ENCODE data around the gene LAPTM5.

Gene LAPTM5

GRCh38 chr1:30710407-30710806 lies 47.2 kb downstream of the LAPTM5 start:
- DNase-seq = no peak

- DNase-seq = no peak
Observed at GRCh38 chr1:30708361-30708728, 49.2 kb downstream of the LAPTM5 start.

- no peak for DNase-seq
Observed at GRCh38 chr1:30707412-30708360, 49.9 kb downstream of the LAPTM5 start.

- no peak for DNase-seq
Observed at GRCh38 chr1:30706528-30706927, 51.0 kb downstream of the LAPTM5 start.

- DNase-seq = no peak
Observed at GRCh38 chr1:30705698-30706097, 51.9 kb downstream of the LAPTM5 start.

GRCh38 chr1:30704765-30705509 lies 52.6 kb downstream of the LAPTM5 start:
- no peak for DNase-seq

- DNase-seq = no peak
Observed at GRCh38 chr1:30704271-30704670, 53.3 kb downstream of the LAPTM5 start.

GRCh38 chr1:30702823-30703222 lies 54.8 kb downstream of the LAPTM5 start:
- DNase-seq = no peak

- no peak for DNase-seq
Observed at GRCh38 chr1:30701258-30701633, 56.3 kb downstream of the LAPTM5 start.

GRCh38 chr1:30700528-30701257 lies 56.9 kb downstream of the LAPTM5 start:
- DNase-seq = no peak

- no peak for DNase-seq
Observed at GRCh38 chr1:30699762-30700161, 57.8 kb downstream of the LAPTM5 start.

GRCh38 chr1:30698401-30698981 lies 59.1 kb downstream of the LAPTM5 start:
- no peak for DNase-seq

- DNase-seq = no peak
Observed at GRCh38 chr1:30697571-30698376, 59.8 kb downstream of the LAPTM5 start.

- no peak for DNase-seq
Observed at GRCh38 chr1:30696831-30697230, 60.7 kb downstream of the LAPTM5 start.

GRCh38 chr1:30695439-30695841 lies 62.1 kb downstream of the LAPTM5 start:
- DNase-seq = no peak

GRCh38 chr1:30694280-30695175 lies 63.0 kb downstream of the LAPTM5 start:
- no peak for DNase-seq

- no peak for DNase-seq
Observed at GRCh38 chr1:30693822-30694221, 63.8 kb downstream of the LAPTM5 start.

- no peak for DNase-seq
Observed at GRCh38 chr1:30693366-30693765, 64.2 kb downstream of the LAPTM5 start.

- no peak for DNase-seq
Observed at GRCh38 chr1:30692948-30693301, 64.6 kb downstream of the LAPTM5 start.

GRCh38 chr1:30692201-30692947 lies 65.2 kb downstream of the LAPTM5 start:
- no peak for DNase-seq
